Kidney epithelial cell (primary cell): ENCODE results near the gene NSMCE1. TPM values are rescaled to one million over a fixed set of nuclear protein-coding genes. Genes with fewer than 3 reads are reported as not detected.

ENCODE experiments used
- DNase-seq: peaks from one replicate; pipeline ENCODE4 v3.0.0-alpha.2; 2010; ENCODE audit warnings: low read depth
- H3K27me3 ChIP-seq: 2 replicates; pipeline ENCODE4 v1.6.0; 2011; ENCODE audit warnings: low read length; ENCODE audit not compliant: control insufficient read depth, insufficient read depth
- H3K36me3 ChIP-seq: 2 replicates; pipeline ENCODE4 v1.5.1; 2011; ENCODE audit warnings: low read length; ENCODE audit not compliant: control insufficient read depth, insufficient read depth
- H3K4me3 ChIP-seq: 2 replicates; pipeline ENCODE4 v1.5.1; 2011; ENCODE audit warnings: low read depth, mild to moderate bottlenecking, control low read depth, low read length
- CTCF ChIP-seq: IDR thresholded peaks from 2 replicates; pipeline ENCODE4 v1.5.1; 2011; ENCODE audit warnings: mild to moderate bottlenecking, moderate library complexity, low read length, control low read depth, inconsistent platforms; ENCODE audit not compliant: insufficient read depth, poor library complexity, severe bottlenecking
- total RNA-seq: library from RNA; depleted of rRNA; stranded (reverse); fragments of >200 nt; gene quantifications from 2 replicates; pipeline ENCODE4 v1.2.3, GENCODE V29; 2015

The NSMCE1 gene
- total RNA-seq, 1 donor from 2014 or later, result 94.8 TPM

GRCh38 chr16:27314986-27315332, 46.4 kb upstream of the NSMCE1 start:
- no peaks in the 10 kb centered on the region for H3K27me3 ChIP-seq
- peak overlapping the region; percentile 0 for H3K4me3 ChIP-seq
- no peaks in the 10 kb centered on the region for H3K36me3 ChIP-seq
- no peak for DNase-seq
- TF ChIP-seq CTCF, result no peak

GRCh38 chr16:27314161-27314723, 45.7 kb upstream of the NSMCE1 start:
- no peaks in the 10 kb centered on the region for H3K27me3 ChIP-seq
- no peaks in the 10 kb centered on the region for H3K36me3 ChIP-seq
- H3K4me3 ChIP-seq, result peak overlapping the region; percentile 80
- DNase-seq, result peak; percentile 61
- TF ChIP-seq CTCF, result no peak

- TF ChIP-seq CTCF, result no peak
- no peaks in the 10 kb centered on the region for H3K27me3 ChIP-seq
- DNase-seq, result peak; percentile 73
- H3K36me3 ChIP-seq, result no peaks in the 10 kb centered on the region
- H3K4me3 ChIP-seq, result peak within 1 kb of the TSS; percentile 80
Observed at GRCh38 chr16:27313422-27314160, 45.0 kb upstream of the NSMCE1 start, which contains the start of gene IL4R. IL4R (plus strand) TSS chr16:27313974; CDS start chr16:27340204, 26,230 bp downstream.

DNA sequence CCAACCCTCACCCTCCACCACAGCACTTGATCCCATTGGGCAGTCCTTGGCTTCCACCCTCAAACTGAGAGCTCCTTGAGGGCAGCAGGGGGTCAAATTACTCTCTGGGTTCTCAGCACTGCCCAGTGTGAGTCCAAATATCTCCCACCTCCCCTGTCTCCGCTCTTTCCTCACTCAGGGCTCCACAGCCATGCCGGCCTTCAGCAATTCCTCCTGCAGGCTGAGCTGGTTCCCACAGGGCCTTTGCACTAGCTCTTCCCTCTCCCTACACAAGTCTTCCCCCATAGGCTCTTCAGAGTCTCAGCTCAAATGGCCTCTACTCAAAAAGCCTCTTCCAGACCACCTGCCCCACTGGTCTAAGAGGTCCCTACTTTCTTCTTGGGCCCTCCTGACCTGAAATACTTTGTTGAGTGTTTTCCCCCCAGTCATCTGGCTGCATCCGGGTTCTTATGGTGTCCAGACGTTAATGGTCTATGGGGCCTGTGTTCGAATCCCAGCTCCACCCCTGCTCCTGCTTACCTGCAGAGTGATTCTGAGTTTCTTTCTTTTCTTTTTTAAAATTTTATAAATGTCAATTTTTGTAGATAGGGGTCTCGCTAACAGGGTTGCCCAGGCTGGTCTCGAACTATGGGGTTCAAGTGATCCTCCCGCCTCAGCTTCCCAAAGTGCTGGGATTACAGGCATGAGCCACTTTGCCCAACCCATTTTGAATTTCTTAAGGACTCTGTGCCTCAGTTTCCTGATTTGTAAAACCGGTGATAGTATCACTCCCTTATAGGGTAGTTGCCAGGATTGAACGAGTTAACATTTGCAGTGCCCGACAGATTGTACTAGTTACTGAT, 44.2 kb upstream of the NSMCE1 start:
- no peak for TF ChIP-seq CTCF
- Histone ChIP-seq H3K27me3 (no peaks in the 10 kb centered on the region), H3K36me3 (no peaks in the 10 kb centered on the region), H3K4me3 (peak overlapping the region; percentile 80)
- DNase-seq, result no peak

- TF ChIP-seq CTCF, result no peak
- DNase-seq, result no peak
- no peak overlapping the region for H3K4me3 ChIP-seq
- no peaks in the 10 kb centered on the region for H3K36me3 ChIP-seq
- H3K27me3 ChIP-seq, result no peaks in the 10 kb centered on the region
Observed at GRCh38 chr16:27311897-27312303, 43.3 kb upstream of the NSMCE1 start.
